Measurements from ENCODE around the gene ANO4.

GRCh38 chr12:100954118-100954517 lies 159.5 kb downstream of the ANO4 start:
- TF ChIP-seq CTCF (IDR thresholded peaks at IDR 0.05): no peak
- no peak for TF ChIP-seq POLR2A (IDR thresholded peaks at IDR 0.05)
- no peak for TF ChIP-seq EP300 (IDR thresholded peaks at IDR 0.05)

Data from ovary (tissue), 3 donors.